ENCODE data around the gene UBL4B.
A peak's percentile ranks its signal among the peaks of the same experiment; 100 is the strongest.

Gene UBL4B

GRCh38 chr1:110150330-110151174 lies 38.3 kb downstream of the UBL4B start, which contains the start of gene SLC6A17 (continued):
- TF ChIP-seq ZNF654 (tag by site-specific recombination; IDR thresholded peaks at IDR 0.05; ENCODE audit: low read depth) (no peak), ZNF629 (tag by site-specific recombination; IDR thresholded peaks at IDR 0.05) (peak; percentile 87), ZBTB10 (tag by site-specific recombination; IDR thresholded peaks at IDR 0.05) (peak; percentile 44; the same call in 1 of the 2 replicates), KLF17 (tag by site-specific recombination; IDR thresholded peaks at IDR 0.05) (peak; percentile 69), ZNF112 (tag by site-specific recombination; IDR thresholded peaks at IDR 0.05) (no peak), ZNF121 (tag by site-specific recombination; IDR thresholded peaks at IDR 0.05) (0 out of 2 replicates have a peak, but pooled peaks have one; percentile 19), ZBTB8A (tag by site-specific recombination; IDR thresholded peaks at IDR 0.05) (peak; percentile 76), ZBTB48 (tag by site-specific recombination; IDR thresholded peaks at IDR 0.05) (peak; percentile 75), KLF10 (tag by site-specific recombination; IDR thresholded peaks at IDR 0.05) (no peak), ZBTB1 (tag by site-specific recombination; IDR thresholded peaks at IDR 0.05) (no peak), SP2 (tag by site-specific recombination; IDR thresholded peaks at IDR 0.05) (peak; percentile 66), ZNF624 (tag by site-specific recombination; IDR thresholded peaks at IDR 0.05) (no peak), ZBTB6 (tag by site-specific recombination; IDR thresholded peaks at IDR 0.05) (no peak), HIC1 (tag by site-specific recombination; IDR thresholded peaks at IDR 0.05) (peak; percentile 55; the same call in 1 of the 2 replicates), GLIS1 (tag by site-specific recombination; IDR thresholded peaks at IDR 0.05) (peak; percentile 28), PRDM2 (tag by site-specific recombination; IDR thresholded peaks at IDR 0.05; ENCODE audit: borderline replicate concordance) (no peak), EGR2 (tag by site-specific recombination; IDR thresholded peaks at IDR 0.05; ENCODE audit: low read depth) (peak; percentile 70), ZEB2 (tag by site-specific recombination; IDR thresholded peaks at IDR 0.05) (0 out of 2 replicates have a peak, but pooled peaks have one; percentile 39), MYNN (tag by site-specific recombination; IDR thresholded peaks at IDR 0.05; ENCODE audit: borderline replicate concordance) (no peak), ZBTB21 (tag by site-specific recombination; IDR thresholded peaks at IDR 0.05) (peak; percentile 35; the same call in 1 of the 2 replicates), ZNF366 (tag by site-specific recombination; conservative IDR thresholded peaks at IDR 0.05) (0 out of 2 replicates have a peak, but pooled peaks have one; percentile 8), ZBTB17 (tag by site-specific recombination; IDR thresholded peaks at IDR 0.05) (peak; percentile 89), ZNF174 (tag by site-specific recombination; IDR thresholded peaks at IDR 0.05) (no peak), ZNF248 (tag by site-specific recombination; IDR thresholded peaks at IDR 0.05) (no peak), ZNF311 (tag by site-specific recombination; IDR thresholded peaks at IDR 0.05; ENCODE audit: borderline replicate concordance) (no peak)

All from HEK293 (cell line).